Measurements from ENCODE around the gene GLT8D1. TPM values are rescaled to one million over a fixed set of nuclear protein-coding genes. Genes with fewer than 3 reads are reported as not detected.

The GLT8D1 gene
- total and polyA plus RNA-seq, 9 of the 15 experiments (the other 6 are each of a cell fraction or from before 2014, with no cell fraction given): 14.1 to 65.9 (median 33.7) TPM

- TF ChIP-seq TEAD4 (IDR thresholded peaks at IDR 0.05; ENCODE audit: low read length) (peak; percentile 16; the same call in 1 of the 2 replicates), TEAD4 (CRISPR knock-in tag; IDR thresholded peaks at IDR 0.05; ENCODE audit: borderline replicate concordance) (no peak), CBX8 (IDR thresholded peaks at IDR 0.05; ENCODE audit: borderline replicate concordance, extremely low read depth, low read depth, low read length, poor library complexity, severe bottlenecking) (no peak), POLR2AphosphoS5 (IDR thresholded peaks at IDR 0.05; ENCODE audit: control insufficient read depth, insufficient read depth, low read depth, low read length) (no peak), MXD1 (CRISPR knock-in tag; IDR thresholded peaks at IDR 0.05; ENCODE audit: borderline replicate concordance, poor library complexity, severe bottlenecking) (no peak), DMBX1 (CRISPR knock-in tag; IDR thresholded peaks at IDR 0.05; ENCODE audit: borderline replicate concordance) (no peak), XRCC3 (IDR thresholded peaks at IDR 0.05) (no peak), HDAC1 (IDR thresholded peaks at IDR 0.05) (no peak), ATF7 (IDR thresholded peaks at IDR 0.05) (peak; percentile 41; the same call in 1 of the 2 replicates), MEIS2 (IDR thresholded peaks at IDR 0.05; ENCODE audit: partially characterized antibody) (peak; percentile 19)
Observed at GRCh38 chr3:52650439-52650838, 55.2 kb downstream of the GLT8D1 start (continued).
